GM12875 (cell line): ENCODE measurements around the gene R3HDM4.
"Not testable (repeated sequence)": the region's sequence is repeated elsewhere in the genome, so short reads cannot be mapped to it uniquely, and the experiment has no call there.

Experiments
- H3K4me3 ChIP-seq: one replicate; pipeline ENCODE4 v1.5.1; 2011; ENCODE audit warnings: low read depth, low read length, control low read depth
- CTCF ChIP-seq: IDR thresholded peaks from 2 replicates; pipeline ENCODE4 v1.5.1; 2011; ENCODE audit warnings: low read depth, mild to moderate bottlenecking, control low read depth, inconsistent platforms, low read length, moderate library complexity, borderline replicate concordance; ENCODE audit not compliant: insufficient read depth

Gene R3HDM4

DNA sequence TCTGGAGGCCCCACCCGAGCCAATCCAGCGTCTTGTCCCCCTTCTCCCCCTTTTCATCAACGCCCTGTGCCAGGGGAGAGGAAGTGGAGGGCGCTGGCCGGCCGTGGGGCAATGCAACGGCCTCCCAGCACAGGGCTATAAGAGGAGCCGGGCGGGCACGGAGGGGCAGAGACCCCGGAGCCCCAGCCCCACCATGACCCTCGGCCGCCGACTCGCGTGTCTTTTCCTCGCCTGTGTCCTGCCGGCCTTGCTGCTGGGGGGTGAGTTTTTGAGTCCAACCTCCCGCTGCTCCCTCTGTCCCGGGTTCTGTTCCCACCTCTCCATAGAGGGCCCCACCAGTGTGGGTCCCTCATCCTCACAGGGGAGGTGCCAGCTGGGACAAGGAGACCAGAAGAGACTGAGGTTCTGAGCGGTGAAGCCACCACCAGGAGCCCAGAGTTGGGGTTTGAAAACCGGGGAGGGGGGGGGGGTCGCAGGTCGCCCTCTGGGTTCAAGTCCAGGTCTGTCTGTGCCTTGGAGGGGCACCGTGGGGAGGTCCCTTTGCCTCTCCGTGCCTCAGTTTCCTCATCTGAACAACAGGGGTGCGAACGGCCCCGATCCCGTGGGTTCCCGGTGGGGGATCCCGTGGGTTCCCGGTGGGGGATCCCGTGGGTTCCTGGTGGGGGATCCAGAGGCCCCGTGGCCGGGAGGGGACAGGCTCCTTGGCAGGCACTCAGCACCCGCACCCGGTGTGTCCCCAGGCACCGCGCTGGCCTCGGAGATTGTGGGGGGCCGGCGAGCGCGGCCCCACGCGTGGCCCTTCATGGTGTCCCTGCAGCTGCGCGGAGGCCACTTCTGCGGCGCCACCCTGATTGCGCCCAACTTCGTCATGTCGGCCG, 60.6 kb downstream of the R3HDM4 start, which contains the start of gene ELANE:
Gene ELANE (plus strand): TSS at position 168 of the 878 bp plus-strand sequence. CDS start 26 bp downstream, at position 194.
- no peak for TF ChIP-seq CTCF
- H3K4me3 ChIP-seq, result no peak within 1 kb of the TSS

GRCh38 chr19:850979-851335, 62.1 kb downstream of the R3HDM4 start:
- no peak overlapping the region for H3K4me3 ChIP-seq
- TF ChIP-seq CTCF, result no peak

DNA sequence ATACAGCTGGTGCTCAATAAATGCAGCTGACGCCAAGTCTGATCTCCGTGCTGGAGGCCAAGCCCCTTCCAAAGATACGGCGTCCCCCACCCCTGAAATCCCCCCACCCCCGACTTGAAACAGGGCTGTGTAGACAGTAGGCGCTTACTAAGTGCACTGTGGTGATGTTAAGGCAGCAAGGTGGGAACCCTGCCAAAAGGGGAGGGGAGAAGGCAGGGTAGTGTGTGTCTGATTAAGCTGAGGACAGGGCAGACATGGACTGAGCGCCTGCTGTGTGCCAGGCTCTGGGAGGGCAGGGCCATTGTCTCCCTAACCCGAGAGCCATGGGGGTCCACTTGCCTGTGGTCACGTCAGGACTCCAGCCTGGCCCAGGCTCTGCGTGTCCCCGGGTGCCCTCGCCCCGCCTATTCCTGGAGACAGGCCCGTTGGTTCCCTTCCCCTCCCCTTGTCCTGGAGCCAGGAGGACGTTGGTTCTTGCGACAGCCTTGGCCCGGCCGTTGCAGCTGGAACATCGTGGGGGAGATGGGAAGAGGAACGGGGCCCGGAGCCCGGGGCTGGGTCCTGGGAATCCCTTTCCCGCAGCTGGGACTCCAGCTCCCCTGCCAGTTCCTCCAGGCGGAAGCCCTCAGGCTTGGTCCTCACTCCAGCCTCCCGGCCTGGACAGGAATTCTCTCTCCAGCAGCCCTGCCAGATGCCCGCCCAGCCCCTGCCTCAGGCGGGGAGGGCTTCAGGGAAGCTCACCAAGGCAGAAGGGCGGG, 62.6 kb downstream of the R3HDM4 start:
- no peak for TF ChIP-seq CTCF
- no peak overlapping the region for H3K4me3 ChIP-seq

DNA sequence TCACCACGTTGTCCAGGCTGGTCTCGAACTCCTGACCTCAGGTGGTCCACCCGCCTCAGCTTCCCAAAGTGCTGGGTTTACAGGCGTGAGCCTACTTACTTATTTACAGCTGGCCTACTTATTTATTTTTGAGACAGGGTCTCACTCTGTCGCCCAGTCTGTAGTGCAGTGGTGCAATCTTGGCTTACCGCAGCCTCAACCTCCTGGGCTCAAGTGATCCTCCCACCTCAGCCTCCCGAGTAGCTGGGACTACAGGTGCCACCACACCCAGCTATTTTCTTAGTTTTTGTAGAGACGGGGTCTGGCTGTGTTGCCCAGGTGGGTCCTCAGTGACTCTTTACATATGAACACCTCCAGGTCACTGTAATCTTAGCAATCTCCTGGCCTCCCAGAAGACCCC, 63.8 kb downstream of the R3HDM4 start:
- H3K4me3 ChIP-seq, result not testable (repeated sequence)

DNA sequence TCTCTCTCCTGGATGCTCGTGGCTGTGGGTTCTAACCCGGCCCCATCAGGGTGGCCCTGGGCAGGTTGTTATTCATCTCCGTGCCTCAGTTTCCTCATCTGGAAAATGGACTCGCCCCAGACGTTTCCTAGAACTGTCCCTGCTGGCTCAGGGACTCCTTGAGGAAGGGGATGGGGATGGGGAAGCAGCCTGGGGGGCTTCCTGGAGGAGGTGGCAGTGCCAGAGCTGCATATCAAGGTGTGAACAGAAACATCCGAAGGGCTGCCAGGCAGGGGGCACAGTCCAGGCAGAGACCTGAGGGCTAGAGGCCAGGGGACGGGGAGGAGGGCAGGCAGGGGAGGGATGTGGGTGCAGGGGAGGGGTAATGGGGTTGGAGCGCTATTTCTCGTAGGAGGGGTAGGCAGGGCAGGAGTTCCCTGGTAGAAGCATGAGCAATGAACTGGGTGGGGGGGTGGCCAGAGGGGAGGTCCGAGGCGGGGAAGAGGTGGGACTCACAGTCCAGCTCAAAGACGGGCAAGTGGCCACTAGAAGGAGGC, 64.6 kb downstream of the R3HDM4 start:
- H3K4me3 ChIP-seq, result no peak overlapping the region
- no peak for TF ChIP-seq CTCF
